ENCODE data around the gene SUMO4. TPM values are rescaled to one million over a fixed set of nuclear protein-coding genes. Genes with fewer than 3 reads are reported as not detected.

Gene SUMO4
- total and polyA plus RNA-seq, 9 of the 15 experiments (the other 6 are each of a cell fraction or from before 2014, with no cell fraction given), result 0.20 to 1.9 (median 0.50) TPM; not detected in 2

DNA sequence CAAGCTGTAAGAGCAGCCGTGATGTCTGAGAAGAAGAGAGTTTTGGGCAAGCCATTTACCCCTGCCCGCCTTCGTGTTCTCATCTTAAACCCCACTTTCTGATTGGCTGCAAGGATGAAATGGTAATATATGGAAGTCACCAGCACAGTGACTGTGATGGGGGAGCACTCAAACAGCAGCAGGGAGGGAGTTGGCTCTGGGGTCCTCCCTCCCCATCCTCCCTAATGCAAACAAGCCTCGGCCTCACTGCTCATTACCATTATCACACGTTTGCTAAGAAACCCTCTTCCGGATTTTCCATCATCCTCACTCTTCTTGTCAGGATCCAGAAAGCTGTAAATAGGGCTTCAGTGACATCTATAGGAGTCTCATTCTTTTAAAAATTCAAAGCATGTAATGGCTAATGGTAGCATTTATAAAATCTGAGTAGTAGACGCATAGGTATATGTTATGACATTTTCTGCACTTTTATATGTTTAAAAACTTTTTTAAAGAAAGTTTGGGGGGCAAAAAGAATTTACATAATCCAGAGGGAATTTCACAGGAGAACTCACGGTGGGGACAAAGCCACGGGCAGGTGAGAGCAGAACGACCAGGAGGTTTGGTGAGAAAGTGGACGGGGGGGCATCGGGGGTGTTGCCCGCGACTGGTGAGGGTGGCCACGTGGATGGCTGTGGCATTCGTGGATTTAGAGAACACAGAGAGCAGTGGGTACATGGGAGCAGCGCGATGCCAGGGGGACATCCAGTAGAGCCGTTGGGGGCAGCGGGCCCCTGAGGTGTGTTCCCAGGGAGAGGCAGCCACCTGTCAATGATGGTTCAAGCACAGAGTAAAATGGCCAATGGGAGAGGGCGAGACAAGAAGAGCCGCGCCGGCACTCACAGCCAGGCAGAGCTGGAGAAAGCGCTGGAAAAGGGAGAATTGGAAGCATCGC lies 29.6 kb downstream of the SUMO4 start (continued):
- TF ChIP-seq, protein P1, sequence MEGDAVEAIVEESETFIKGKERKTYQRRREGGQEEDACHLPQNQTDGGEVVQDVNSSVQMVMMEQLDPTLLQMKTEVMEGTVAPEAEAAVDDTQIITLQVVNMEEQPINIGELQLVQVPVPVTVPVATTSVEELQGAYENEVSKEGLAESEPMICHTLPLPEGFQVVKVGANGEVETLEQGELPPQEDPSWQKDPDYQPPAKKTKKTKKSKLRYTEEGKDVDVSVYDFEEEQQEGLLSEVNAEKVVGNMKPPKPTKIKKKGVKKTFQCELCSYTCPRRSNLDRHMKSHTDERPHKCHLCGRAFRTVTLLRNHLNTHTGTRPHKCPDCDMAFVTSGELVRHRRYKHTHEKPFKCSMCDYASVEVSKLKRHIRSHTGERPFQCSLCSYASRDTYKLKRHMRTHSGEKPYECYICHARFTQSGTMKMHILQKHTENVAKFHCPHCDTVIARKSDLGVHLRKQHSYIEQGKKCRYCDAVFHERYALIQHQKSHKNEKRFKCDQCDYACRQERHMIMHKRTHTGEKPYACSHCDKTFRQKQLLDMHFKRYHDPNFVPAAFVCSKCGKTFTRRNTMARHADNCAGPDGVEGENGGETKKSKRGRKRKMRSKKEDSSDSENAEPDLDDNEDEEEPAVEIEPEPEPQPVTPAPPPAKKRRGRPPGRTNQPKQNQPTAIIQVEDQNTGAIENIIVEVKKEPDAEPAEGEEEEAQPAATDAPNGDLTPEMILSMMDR (IDR thresholded peaks at IDR 0.05 in 2 of 3, conservative IDR thresholded peaks at IDR 0.05 in 1 of 3; ENCODE audit: insufficient read depth in 2 of 3, low read depth in 1 of 3, low read length in 3 of 3), result peak in 1 of 3 experiments; percentile 55; a peak in 2 of 6 replicates
- TF ChIP-seq ZNF263 (CRISPR knock-in tag; IDR thresholded peaks at IDR 0.05; ENCODE audit: borderline replicate concordance), result peak; percentile 81

DNA sequence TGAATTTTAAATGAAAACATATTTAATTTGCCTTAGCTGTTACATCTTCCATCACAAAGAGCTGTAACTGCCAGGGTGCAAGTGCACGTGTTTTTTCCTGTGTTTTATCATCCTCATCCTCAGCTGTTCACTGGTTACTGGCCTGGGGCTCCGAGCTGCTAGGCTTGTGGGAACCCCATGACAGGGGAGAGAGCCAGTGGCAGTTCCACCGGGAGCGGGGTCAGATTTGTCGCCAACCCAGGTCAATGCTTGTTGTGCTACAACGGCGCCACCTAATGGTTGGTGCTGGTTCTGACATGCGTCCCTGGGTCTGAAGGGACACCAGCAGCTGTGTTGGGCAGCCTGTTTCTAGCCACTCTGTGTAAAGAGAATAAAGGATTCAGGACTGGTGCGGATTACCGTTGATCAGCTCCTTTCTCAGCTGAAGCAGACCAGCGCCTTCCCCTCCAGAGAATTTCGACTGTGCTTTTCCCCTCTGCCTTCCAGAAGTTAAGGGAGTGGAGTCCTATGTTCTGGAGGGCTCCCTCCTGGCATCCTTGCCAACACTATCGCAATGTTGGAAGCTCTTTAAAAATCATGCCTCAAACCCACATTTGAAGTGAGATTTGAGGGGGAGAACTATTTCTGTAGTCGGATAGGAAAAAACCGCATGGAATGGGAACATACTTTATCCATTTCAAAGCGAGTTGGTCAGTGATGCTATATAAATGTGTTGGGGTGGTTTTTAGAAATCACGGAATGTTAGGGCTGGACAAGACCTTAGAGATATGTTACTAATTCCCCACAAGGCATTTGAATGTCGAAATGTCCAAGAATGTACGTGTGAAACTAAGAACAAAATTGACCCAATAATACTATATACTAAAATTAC lies 32.1 kb downstream of the SUMO4 start:
- H3K4me3 ChIP-seq, result no peak overlapping the region
- intact Hi-C loops (cut with micrococcal nuclease) (loop anchor here (1.0 to 10.0 kb wide), 6 partner anchors 85 to 854 kb away; no protein-coding TSS in a partner anchor), in situ Hi-C loops (cut with MboI) (loop anchor here (25.0 kb wide), 1 partner anchor 870 kb away; no protein-coding TSS in a partner anchor)
- no peaks in the 10 kb centered on the region for H3K36me3 ChIP-seq (ENCODE audit: control insufficient read depth, insufficient read depth, low read length)
- 0 out of 2 replicates have a peak, but pooled peaks cover 4% of the 10 kb centered on the region for H4K20me1 ChIP-seq (replicated peaks; ENCODE audit: control insufficient read depth, insufficient read depth, low read length)
- DNase-seq (ENCODE audit: extremely low read depth in 1 of 4, low spot score in 3 of 4) (peak; percentile 89 to 92 (median 92)), ATAC-seq (peak; percentile 97), FAIRE-seq (peak; percentile 99)
- WGBS (ENCODE audit: insufficient coverage, low coverage, missing lambda C conversion rate), result 6% methylated on average over 19 of the region's 19 CpGs
- H3K4me2 ChIP-seq (ENCODE audit: insufficient read depth, low read length), result no peak overlapping the region
- no peak overlapping the region for H3K27ac ChIP-seq (ENCODE audit: extremely low read depth, low read depth, low read length)
- BruUV-seq (replicated peaks), result no TSS peak
- H3K4me1 ChIP-seq (replicated peaks in 1 of 2; ENCODE audit: control insufficient read depth in 2 of 2, insufficient read depth in 2 of 2, low read length in 2 of 2), result no peaks in the 10 kb centered on the region; a peak in 1 of 5 replicates
- no peaks in the 10 kb centered on the region for H3K9me1 ChIP-seq (ENCODE audit: control insufficient read depth, insufficient read depth, low read length)
- ChIA-PET POLR2A (interaction anchor here (0.7 to 1.2 kb wide), 3 partner anchors 10 to 370 kb away, joined by 3 read pairs; partner anchors contain the start of gene ZC3H12D), CTCF (ENCODE audit: low intra/inter-chr PET ratio) (interaction anchor here (0.6 to 5.5 kb wide), 7 partner anchors 69 to 1899 kb away, joined by 3 to 67 read pairs (median 8); no protein-coding TSS in a partner anchor)
- peaks cover 22 to 52% of the 10 kb centered on the region in 2 experiments for H3K27me3 ChIP-seq (ENCODE audit: control insufficient read depth in 2 of 2, insufficient read depth in 2 of 2, low read length in 2 of 2)
- H3K9me3 ChIP-seq (replicated peaks; ENCODE audit: control insufficient read depth, insufficient read depth, low read depth, low read length), result no peaks in the 10 kb centered on the region
- H3K9ac ChIP-seq (ENCODE audit: insufficient read depth in 1 of 2, low read depth in 2 of 2, low read length in 2 of 2), result no peak overlapping the region
- no peaks in the 10 kb centered on the region for H3K79me2 ChIP-seq (ENCODE audit: control insufficient read depth, insufficient read depth, low read length)
- no peak overlapping the region for H2AFZ ChIP-seq (ENCODE audit: low read depth, low read length)
- TF ChIP-seq CEBPG (CRISPR knock-in tag; IDR thresholded peaks at IDR 0.05), result no peak
- 0 out of 4 replicates have a peak, but pooled peaks of 1 of the 2 experiments have one; percentile 17 for TF ChIP-seq CEBPG (tag; conservative IDR thresholded peaks at IDR 0.05 in 1 of 2, IDR thresholded peaks at IDR 0.05 in 1 of 2)
- 0 out of 2 replicates have a peak, but pooled peaks have one; percentile 33 for TF ChIP-seq ZNF24 (IDR thresholded peaks at IDR 0.05)
- peak; percentile 37; the same call in 1 of the 2 replicates for TF ChIP-seq ZNF263 (CRISPR knock-in tag; IDR thresholded peaks at IDR 0.05; ENCODE audit: borderline replicate concordance)
- peak; percentile 89 for TF ChIP-seq CC2D1A (IDR thresholded peaks at IDR 0.05)
- TF ChIP-seq RCOR1 (IDR thresholded peaks at IDR 0.05; ENCODE audit: borderline replicate concordance in 1 of 2, low read depth in 2 of 2, low read length in 2 of 2), result peak; percentile 68 to 76
- TF ChIP-seq CBFA2T2 (conservative IDR thresholded peaks at IDR 0.05), result peak; percentile 15; the same call in 1 of the 2 replicates
- 0 out of 4 replicates have a peak, but pooled peaks of 1 of the 2 experiments have one; percentile 29 for TF ChIP-seq SRF (CRISPR knock-in tag; IDR thresholded peaks at IDR 0.05)
- TF ChIP-seq, protein P2, sequence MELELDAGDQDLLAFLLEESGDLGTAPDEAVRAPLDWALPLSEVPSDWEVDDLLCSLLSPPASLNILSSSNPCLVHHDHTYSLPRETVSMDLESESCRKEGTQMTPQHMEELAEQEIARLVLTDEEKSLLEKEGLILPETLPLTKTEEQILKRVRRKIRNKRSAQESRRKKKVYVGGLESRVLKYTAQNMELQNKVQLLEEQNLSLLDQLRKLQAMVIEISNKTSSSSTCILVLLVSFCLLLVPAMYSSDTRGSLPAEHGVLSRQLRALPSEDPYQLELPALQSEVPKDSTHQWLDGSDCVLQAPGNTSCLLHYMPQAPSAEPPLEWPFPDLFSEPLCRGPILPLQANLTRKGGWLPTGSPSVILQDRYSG (tag; conservative IDR thresholded peaks at IDR 0.05; ENCODE audit: low read depth), result no peak

All from K562 (cell line).